Adrenal gland (tissue), 12 donors: ENCODE measurements around the gene HES3. TPM values are rescaled to one million over a fixed set of nuclear protein-coding genes. Genes with fewer than 3 reads are reported as not detected.

Source experiments
- DNase-seq, 7 donors: peaks; one replicate each; pipeline ENCODE4 v3.0.0-alpha.2; 2019 to 2020
- H3K27ac ChIP-seq, 5 donors: fragments of 200-600 bp; sonication (generic) in 4 of 5; 1 replicate in 3 of 5; 2 replicates in 2 of 5; pipeline versions ENCODE4 v1.5.1 to v1.8.0; 2016 to 2020; ENCODE audit warnings: mild to moderate bottlenecking in 1 of 5
- H3K27me3 ChIP-seq: fragments of 200-600 bp; 2 replicates; pipeline ENCODE4 v1.8.0; 2021
- H3K36me3 ChIP-seq, 2 donors: fragments of 200-600 bp; replicated peaks in 1 of 2; 1 replicate in 1 of 2; 2 replicates in 1 of 2; pipeline versions ENCODE4 v1.5.1 to v1.8.0; 2018 to 2022
- H3K4me1 ChIP-seq, 2 donors: fragments of 200-600 bp; replicated peaks in 1 of 2; 1 replicate in 1 of 2; 2 replicates in 1 of 2; pipeline versions ENCODE4 v1.5.1 to v1.8.0; 2018 to 2021
- H3K4me3 ChIP-seq, 4 donors: fragments of 200-600 bp; sonication (generic) in 3 of 4; one replicate each; pipeline ENCODE4 v1.5.1; 2016 to 2018
- H3K9me3 ChIP-seq, 3 donors: fragments of 200-600 bp; sonication (generic) in 1 of 3; replicated peaks in 1 of 3; 1 replicate in 2 of 3; 2 replicates in 1 of 3; pipeline versions ENCODE4 v1.5.1 to v1.8.0; 2016 to 2021
- POLR2A ChIP-seq, 2 donors: fragments of 450-650 bp; IDR thresholded peaks; one replicate each; pipeline ENCODE4 v1.6.1; 2017; ENCODE audit warnings: antibody characterized with exemption in 2 of 2, mild to moderate bottlenecking in 2 of 2, moderate library complexity in 1 of 2
- WGBS, 4 donors: extraction: QIAGEN DNeasy Blood & Tissue Kit in 2 of 4; methylation state at CpG; one replicate each; pipeline versions ENCODE4 v1.1.5 to v1.1.7; 2013 to 2017; 5-methylcytosine and 5-hydroxymethylcytosine counted together
- intact Hi-C, 2 donors: fragments of 100-400 bp; cut with DNase I; formaldehyde crosslinking; loops; one replicate each; pipeline versions ENCODE4 v1.14.1 to v1.15.0; 2022 to 2023
- polyA plus RNA-seq, 3 donors: library from polyadenylated mRNA; stranded (reverse); fragments of 200-250 nt in 2 of 3; fragments of 350-450 nt in 1 of 3; fragmentation: Illumina TruSeq in 1 of 3; extraction: RNeasy Lipid Tissue Mini Kit (QIAGEN cat#74804) in 1 of 3; gene quantifications; one replicate each; pipeline ENCODE4 v1.2.3, GENCODE V29; 2013 to 2014
- total RNA-seq, 9 donors: library from RNA; depleted of rRNA in 4 of 9; stranded (reverse); fragments of >200 nt in 4 of 9; fragments of 120-200 nt in 1 of 9; fragmentation: NEBNext Ultra II Directional in 1 of 9; extraction: Animal tissue kit (Norgen Biotek cat#: 25700) in 1 of 9; gene quantifications; one replicate each; pipeline versions ENCODE4 v1.1.0 to v1.2.4, GENCODE V29; 2013 to 2023
- TF ChIP-seq, protein P1 (sequence below), 6 experiments: fragments of 450-650 bp in 4 of 6; fragments of 200-600 bp in 2 of 6; sonication (generic) in 1 of 6; IDR thresholded peaks; 1 replicate in 5 of 6; 2 replicates in 1 of 6; pipeline versions ENCODE4 v1.5.1 to v1.8.0; 2016 to 2021; ENCODE audit warnings: antibody characterized with exemption in 6 of 6, mild to moderate bottlenecking in 2 of 6, moderate library complexity in 1 of 6
- donor health status: healthy with polysubstance abuse.
- donor health status: Bipolar disorder and iron deficiency.
- donor health status: DM: yes; HTN: yes; CAD: no.
- donor health status: DM: no; HTN: no; CAD: no.
- donor health status: DM: no; HTN: no; CAD: no.
- donor health status: DM: yes; HTN: yes; CAD: no.

HES3 gene
- total and polyA plus RNA-seq, 12 donors, result not detected

DNA sequence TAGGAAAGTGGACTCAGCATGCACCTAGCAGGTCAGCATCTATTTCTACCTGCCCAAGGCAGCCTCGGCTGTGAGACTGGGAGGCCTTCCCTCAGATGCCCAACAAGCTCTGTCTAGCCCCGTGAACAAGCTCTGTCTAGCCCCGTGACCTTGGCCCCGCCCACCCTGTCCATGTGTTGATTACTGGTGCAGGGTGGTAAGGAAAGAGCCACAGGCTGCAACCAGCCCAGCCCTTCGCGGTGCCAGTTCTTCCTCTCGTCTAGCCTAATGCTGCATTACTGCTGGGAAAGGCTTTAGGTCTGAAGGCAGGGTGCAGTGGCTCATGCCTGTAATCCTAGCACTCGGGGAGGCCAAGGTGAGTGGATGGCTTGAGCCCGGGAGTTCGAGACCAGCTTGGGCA, 14.7 kb downstream of the HES3 start:
- Histone ChIP-seq H3K4me3 (no peak overlapping the region), H3K36me3 (no peaks in the 10 kb centered on the region), H3K27ac (no peak overlapping the region), H3K27me3 (no peaks in the 10 kb centered on the region), H3K4me1 (peaks cover 4 to 6% of the 10 kb centered on the region in 2 donors), H3K9me3 (no peaks in the 10 kb centered on the region)
- TF ChIP-seq, protein P1, sequence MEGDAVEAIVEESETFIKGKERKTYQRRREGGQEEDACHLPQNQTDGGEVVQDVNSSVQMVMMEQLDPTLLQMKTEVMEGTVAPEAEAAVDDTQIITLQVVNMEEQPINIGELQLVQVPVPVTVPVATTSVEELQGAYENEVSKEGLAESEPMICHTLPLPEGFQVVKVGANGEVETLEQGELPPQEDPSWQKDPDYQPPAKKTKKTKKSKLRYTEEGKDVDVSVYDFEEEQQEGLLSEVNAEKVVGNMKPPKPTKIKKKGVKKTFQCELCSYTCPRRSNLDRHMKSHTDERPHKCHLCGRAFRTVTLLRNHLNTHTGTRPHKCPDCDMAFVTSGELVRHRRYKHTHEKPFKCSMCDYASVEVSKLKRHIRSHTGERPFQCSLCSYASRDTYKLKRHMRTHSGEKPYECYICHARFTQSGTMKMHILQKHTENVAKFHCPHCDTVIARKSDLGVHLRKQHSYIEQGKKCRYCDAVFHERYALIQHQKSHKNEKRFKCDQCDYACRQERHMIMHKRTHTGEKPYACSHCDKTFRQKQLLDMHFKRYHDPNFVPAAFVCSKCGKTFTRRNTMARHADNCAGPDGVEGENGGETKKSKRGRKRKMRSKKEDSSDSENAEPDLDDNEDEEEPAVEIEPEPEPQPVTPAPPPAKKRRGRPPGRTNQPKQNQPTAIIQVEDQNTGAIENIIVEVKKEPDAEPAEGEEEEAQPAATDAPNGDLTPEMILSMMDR (IDR thresholded peaks at IDR 0.05), result no peak
- no peak for TF ChIP-seq POLR2A (IDR thresholded peaks at IDR 0.05)
- intact Hi-C loops, result no loop called here
- no peak for DNase-seq
- 62 to 72% (median 69%) methylated on average over 8 to 10 of the region's 10 CpGs for WGBS, 4 donors

DNA sequence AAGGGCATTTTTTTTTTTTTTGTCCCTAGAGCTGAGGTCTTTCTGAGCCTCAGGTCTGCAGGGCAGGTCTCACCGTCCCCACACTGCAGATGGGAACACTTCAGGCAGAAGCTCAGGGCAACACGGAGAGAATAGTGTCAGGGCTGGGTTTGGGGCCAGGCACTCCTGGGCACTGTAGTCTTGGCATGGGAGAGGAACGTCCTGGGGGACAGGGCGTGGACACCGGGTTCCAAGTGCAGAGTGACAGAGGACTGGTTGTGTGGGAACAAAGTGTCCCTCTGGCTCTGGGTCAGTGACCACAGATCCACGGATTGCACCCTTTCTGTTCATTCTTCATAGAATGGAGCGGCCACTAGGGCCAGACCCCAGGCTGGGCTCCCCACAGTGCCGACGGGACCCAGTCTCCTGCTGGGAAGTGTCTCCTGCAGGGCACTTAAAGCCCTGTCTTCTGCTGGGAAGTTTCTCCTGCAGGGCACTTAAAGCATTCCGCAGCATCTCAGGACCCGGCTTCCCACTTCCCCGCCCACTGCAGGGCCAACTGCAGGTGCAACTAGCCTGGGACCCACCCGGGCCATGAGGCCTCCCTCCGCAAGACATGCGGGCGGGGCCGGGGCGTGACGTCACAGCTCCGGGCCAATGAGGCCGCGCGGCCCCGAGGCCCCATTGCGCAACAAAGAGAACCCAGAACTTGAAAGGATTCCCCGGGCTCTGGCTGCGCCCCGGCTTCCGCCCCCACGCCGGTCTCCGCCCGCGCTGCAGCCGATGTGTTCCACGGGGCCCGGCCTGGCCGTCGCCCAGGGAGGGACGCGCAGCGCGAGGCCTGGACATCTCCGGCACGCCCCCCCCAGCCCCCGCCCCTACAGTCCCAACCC, 15.7 kb downstream of the HES3 start:
- Histone ChIP-seq H3K27ac (peak overlapping the region in 2 of 5 donors; percentile 16 to 26), H3K4me3 (peak overlapping the region in 2 of 4 donors; percentile 28 to 65), H3K4me1 (peaks cover 4 to 6% of the 10 kb centered on the region in 2 donors), H3K36me3 (no peaks in the 10 kb centered on the region), H3K9me3 (no peaks in the 10 kb centered on the region), H3K27me3 (no peaks in the 10 kb centered on the region)
- no peak for TF ChIP-seq POLR2A (IDR thresholded peaks at IDR 0.05)
- TF ChIP-seq, protein P1 (IDR thresholded peaks at IDR 0.05), result no peak
- WGBS, 4 donors, result 9 to 59% (median 27%) methylated on average over 4 to 46 of the region's 46 CpGs
- intact Hi-C loops, result no loop called here
- DNase-seq, result peak; percentile 67 to 90 (median 74)

DNA sequence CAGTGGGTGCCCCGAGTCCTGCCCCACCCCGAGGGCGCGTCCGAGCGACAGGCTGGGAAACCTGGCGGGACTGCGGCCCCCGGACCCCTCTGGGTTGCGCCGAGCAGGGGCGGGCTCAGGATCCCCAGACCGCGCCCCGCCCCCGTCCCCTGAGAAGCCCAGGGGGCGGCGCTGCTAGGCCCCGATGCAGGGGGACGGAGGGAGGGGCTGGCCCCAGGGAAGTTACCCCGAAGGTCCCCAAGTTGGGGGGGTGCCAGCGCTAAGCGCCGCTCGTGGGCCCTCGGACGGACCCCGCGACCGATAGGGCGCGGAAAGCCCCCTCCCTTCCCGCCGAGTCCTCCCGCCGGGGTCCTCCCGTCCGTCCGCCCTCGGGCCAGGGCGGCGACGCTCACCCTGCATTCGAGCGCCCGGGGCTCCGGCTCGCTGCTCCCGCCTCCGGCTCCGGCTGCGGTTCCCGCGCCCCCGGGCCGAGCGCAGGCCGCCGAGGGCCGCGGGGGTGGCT, 16.5 kb downstream of the HES3 start:
- Histone ChIP-seq H3K9me3 (no peaks in the 10 kb centered on the region), H3K36me3 (no peaks in the 10 kb centered on the region), H3K27ac (peak overlapping the region in 2 of 5 donors; percentile 26 to 52), H3K4me1 (peaks cover 4 to 6% of the 10 kb centered on the region in 2 donors), H3K27me3 (no peaks in the 10 kb centered on the region), H3K4me3 (peak overlapping the region in 2 of 4 donors; percentile 28 to 65)
- no peak for TF ChIP-seq POLR2A (IDR thresholded peaks at IDR 0.05)
- TF ChIP-seq, protein P1 (IDR thresholded peaks at IDR 0.05), result no peak
- intact Hi-C loops, result no loop called here
- 0 to 1% (median 1%) methylated on average over 1 to 57 of the region's 61 CpGs for WGBS, 4 donors
- DNase-seq, result no peak

DNA sequence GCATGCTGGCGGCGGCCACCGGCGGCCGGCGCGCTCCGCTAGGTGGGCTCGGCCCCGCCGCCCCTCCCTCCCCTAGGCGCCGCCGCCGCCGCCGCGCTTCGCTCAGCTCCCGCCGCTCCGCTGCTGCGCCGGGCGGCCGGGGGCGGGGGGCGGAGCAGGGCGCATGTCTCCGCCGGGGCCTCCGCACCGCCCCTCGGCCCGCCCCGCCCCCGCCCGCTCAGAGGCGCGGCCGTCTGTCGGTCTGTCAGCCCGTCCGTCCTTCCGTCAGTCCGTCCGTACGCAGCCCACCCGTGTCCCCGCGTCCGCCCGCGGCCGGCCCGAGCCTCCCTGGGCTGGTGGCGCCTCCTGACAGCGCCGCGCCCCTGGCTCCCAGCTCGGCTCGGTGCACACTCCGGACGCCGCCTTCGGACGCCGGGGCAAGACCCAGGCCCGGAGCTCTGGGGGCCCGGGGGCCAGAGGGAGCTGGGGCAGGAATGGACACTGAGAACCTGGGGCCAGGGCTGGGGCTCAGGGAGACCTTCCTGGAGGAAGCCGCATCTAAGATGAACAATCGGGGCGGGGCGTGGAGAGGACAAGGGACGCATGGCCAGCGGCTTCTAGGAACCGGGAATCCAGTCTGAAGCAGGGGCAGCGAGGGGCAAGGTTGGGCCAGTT, 17.1 kb downstream of the HES3 start, which contains the start of gene GPR153:
Gene GPR153 (minus strand): TSS at position 138 of the 654 bp plus-strand sequence. CDS start 6,193 bp downstream, outside the sequence.
- Histone ChIP-seq H3K36me3 (no peaks in the 10 kb centered on the region), H3K27ac (peak within 1 kb of the TSS in 2 of 5 donors; percentile 26 to 52), H3K27me3 (no peaks in the 10 kb centered on the region), H3K9me3 (no peaks in the 10 kb centered on the region), H3K4me1 (peaks cover 4 to 6% of the 10 kb centered on the region in 2 donors), H3K4me3 (peak within 1 kb of the TSS in 2 of 4 donors; percentile 28 to 65)
- 2 to 20% (median 6%) methylated on average over 2 to 71 of the region's 78 CpGs for WGBS, 4 donors
- TF ChIP-seq, protein P1 (IDR thresholded peaks at IDR 0.05), result no peak
- intact Hi-C loops, result no loop called here
- DNase-seq, result peak in 2 of 7 donors; percentile 36 to 49
